ENCODE measurements around the gene IL18RAP.

Gene IL18RAP

GRCh38 chr2:102422910-102423309 lies at the start of gene IL18RAP:
Gene IL18RAP, plus strand, starts transcription at chr2:102423160. Its CDS starts 118 bp downstream, at chr2:102423278.
- no peak for DNase-seq

- no peak for DNase-seq
These were observed 46.8 kb upstream of the IL18RAP start for GRCh38 chr2:102376052-102376591.

- DNase-seq, result no peak
These were observed 39.2 kb upstream of the IL18RAP start for GRCh38 chr2:102383722-102384121.

GRCh38 chr2:102385522-102385921 lies 37.4 kb upstream of the IL18RAP start:
- DNase-seq, result no peak

GRCh38 chr2:102386004-102386403 lies 37.0 kb upstream of the IL18RAP start:
- DNase-seq, result no peak

GRCh38 chr2:102386867-102387541 lies 36.0 kb upstream of the IL18RAP start:
- no peak for DNase-seq

GRCh38 chr2:102387763-102388546 lies 35.0 kb upstream of the IL18RAP start:
- no peak for DNase-seq

GRCh38 chr2:102391565-102391964 lies 31.4 kb upstream of the IL18RAP start:
- DNase-seq, result no peak

- no peak for DNase-seq
These were observed 30.9 kb upstream of the IL18RAP start for GRCh38 chr2:102392096-102392495.

- no peak for DNase-seq
These were observed 30.0 kb upstream of the IL18RAP start for GRCh38 chr2:102392942-102393341.

GRCh38 chr2:102396012-102396411 lies 26.9 kb upstream of the IL18RAP start:
- no peak for DNase-seq

GRCh38 chr2:102397209-102397608 lies 25.8 kb upstream of the IL18RAP start:
- DNase-seq, result no peak

- no peak for DNase-seq
These were observed 23.3 kb upstream of the IL18RAP start for GRCh38 chr2:102399499-102400141.

- DNase-seq, result no peak
These were observed 21.5 kb upstream of the IL18RAP start for GRCh38 chr2:102401456-102401855.

- no peak for DNase-seq
These were observed 21.1 kb upstream of the IL18RAP start for GRCh38 chr2:102401865-102402264.

- DNase-seq, result no peak
These were observed 12.0 kb upstream of the IL18RAP start for GRCh38 chr2:102410952-102411351.

GRCh38 chr2:102412199-102412598 lies 10.8 kb upstream of the IL18RAP start:
- DNase-seq, result no peak

- no peak for DNase-seq
These were observed 5.0 kb upstream of the IL18RAP start for GRCh38 chr2:102417946-102418345.

- DNase-seq, result no peak
These were observed 4.5 kb upstream of the IL18RAP start for GRCh38 chr2:102418421-102418961.

- DNase-seq, result no peak
These were observed 2.7 kb upstream of the IL18RAP start for GRCh38 chr2:102420290-102420689.

GRCh38 chr2:102421890-102422759 lies 835 bp upstream of the IL18RAP start:
- DNase-seq, result no peak

Data from hypothalamus (tissue), 51 donors.